Measurements from ENCODE around the gene LIMS1.

- no peak for TF ChIP-seq TP53 (CRISPR knock-in tag; conservative IDR thresholded peaks at IDR 0.05)
- TF ChIP-seq MAFK (conservative IDR thresholded peaks at IDR 0.05 in 1 of 2, IDR thresholded peaks at IDR 0.05 in 1 of 2; ENCODE audit: low read length in 2 of 2) = no peak
- no peak for TF ChIP-seq CTCF (CRISPR knock-in tag; IDR thresholded peaks at IDR 0.05)
- TF ChIP-seq FOXM1 (CRISPR knock-in tag; IDR thresholded peaks at IDR 0.05) = no peak
- TF ChIP-seq POLR2A (IDR thresholded peaks at IDR 0.05; ENCODE audit: insufficient read depth in 1 of 2, low read depth in 2 of 2, low read length in 2 of 2) = no peak
- no peak for TF ChIP-seq MXI1 (IDR thresholded peaks at IDR 0.05; ENCODE audit: borderline replicate concordance, low read depth, low read length)
Measured at GRCh38 chr2:108574332-108574731, 40.1 kb downstream of the LIMS1 start.
